Chondrocyte (in vitro differentiated cells): ENCODE results near the gene EPHX1. TPM values are rescaled to one million over a fixed set of nuclear protein-coding genes. Genes with fewer than 3 reads are reported as not detected.

Source experiments
- DNase-seq: peaks from one replicate; pipeline ENCODE4 v3.0.0; 2021; ENCODE audit warnings: mixed read lengths, low spot score
- H3K27ac Mint-ChIP-seq: one replicate; pipeline ENCODE4 v1.8.0; 2021; ENCODE audit warnings: mild to moderate bottlenecking, moderate library complexity, mixed read lengths; ENCODE audit not compliant: unreplicated experiment
- H3K27me3 Mint-ChIP-seq: 2 replicates; pipeline ENCODE4 v1.8.0; 2021; ENCODE audit warnings: low read depth, mixed read lengths
- H3K36me3 Mint-ChIP-seq: 2 replicates; pipeline ENCODE4 v1.8.0; 2021; ENCODE audit warnings: low read depth, mixed read lengths
- H3K4me1 Mint-ChIP-seq: 2 replicates; pipeline ENCODE4 v1.8.0; 2021; ENCODE audit warnings: low read depth, mild to moderate bottlenecking, mixed read lengths
- H3K4me3 Mint-ChIP-seq: one replicate; pipeline ENCODE4 v1.8.0; 2021; ENCODE audit warnings: mild to moderate bottlenecking, moderate library complexity, mixed read lengths; ENCODE audit not compliant: unreplicated experiment
- H3K9me3 Mint-ChIP-seq: 2 replicates; pipeline ENCODE4 v1.8.0; 2021; ENCODE audit warnings: low read depth, mixed read lengths
- CTCF ChIP-seq: fragments of 200-600 bp; sonication (generic); IDR thresholded peaks from 2 replicates; pipeline ENCODE4 v1.5.0; 2021; ENCODE audit warnings: antibody characterized with exemption, mild to moderate bottlenecking, moderate library complexity
- total RNA-seq: library from RNA; stranded (reverse); gene quantifications from 3 replicates; pipeline ENCODE4 v1.2.1, GENCODE V29; 2021

The EPHX1 gene
- total RNA-seq, 1 donor from 2014 or later = 69.1 TPM

GRCh38 chr1:225876900-225877510, 67.1 kb downstream of the EPHX1 start:
- no peak for DNase-seq
- TF ChIP-seq CTCF = no peak
- Mint-ChIP-seq H3K9me3 (no peaks in the 10 kb centered on the region), H3K4me1 (peaks cover 50% of the 10 kb centered on the region), H3K4me3 (peak overlapping the region; percentile 47), H3K27me3 (no peaks in the 10 kb centered on the region), H3K36me3 (peaks cover 10% of the 10 kb centered on the region), H3K27ac (peak overlapping the region; percentile 95)

GRCh38 chr1:225877580-225877979, 67.7 kb downstream of the EPHX1 start:
- Mint-ChIP-seq H3K36me3 (peaks cover 10% of the 10 kb centered on the region), H3K27me3 (no peaks in the 10 kb centered on the region), H3K27ac (peak overlapping the region; percentile 95), H3K4me1 (peaks cover 49% of the 10 kb centered on the region), H3K4me3 (peak overlapping the region; percentile 47), H3K9me3 (no peaks in the 10 kb centered on the region)
- DNase-seq = peak; percentile 76
- TF ChIP-seq CTCF = peak; percentile 78

- Mint-ChIP-seq H3K4me1 (peaks cover 52% of the 10 kb centered on the region), H3K9me3 (no peaks in the 10 kb centered on the region), H3K4me3 (peak overlapping the region; percentile 40), H3K27ac (peak overlapping the region; percentile 95), H3K27me3 (no peaks in the 10 kb centered on the region), H3K36me3 (peaks cover 8% of the 10 kb centered on the region)
- peak; percentile 26 for DNase-seq
- TF ChIP-seq CTCF = no peak
Measured at GRCh38 chr1:225878282-225878681, 68.4 kb downstream of the EPHX1 start.

- peak overlapping the region; percentile 71 for H3K27ac Mint-ChIP-seq
- H3K36me3 Mint-ChIP-seq = peaks cover 1% of the 10 kb centered on the region
- DNase-seq = peak; percentile 68
- H3K27me3 Mint-ChIP-seq = no peaks in the 10 kb centered on the region
- no peak for TF ChIP-seq CTCF
- H3K4me3 Mint-ChIP-seq = peak overlapping the region; percentile 31
- H3K4me1 Mint-ChIP-seq = peaks cover 58% of the 10 kb centered on the region
- no peaks in the 10 kb centered on the region for H3K9me3 Mint-ChIP-seq
Measured at GRCh38 chr1:225879521-225880221, 69.7 kb downstream of the EPHX1 start.

GRCh38 chr1:225880222-225880588, 70.3 kb downstream of the EPHX1 start:
- Mint-ChIP-seq H3K9me3 (no peaks in the 10 kb centered on the region), H3K36me3 (peaks cover 1% of the 10 kb centered on the region), H3K27me3 (no peaks in the 10 kb centered on the region), H3K4me3 (peak overlapping the region; percentile 31), H3K4me1 (peaks cover 58% of the 10 kb centered on the region), H3K27ac (peak overlapping the region; percentile 61)
- no peak for TF ChIP-seq CTCF
- DNase-seq = peak; percentile 60
